Measurements from ENCODE around the gene VPS37C.
A peak's percentile ranks its signal among the peaks of the same experiment; 100 is the strongest.

VPS37C gene

GRCh38 chr11:61152816-61153592 is 8.2 kb downstream of the VPS37C start:
- no peak for DNase-seq

GRCh38 chr11:61151545-61152252 is 9.5 kb downstream of the VPS37C start:
- no peak for DNase-seq

DNA sequence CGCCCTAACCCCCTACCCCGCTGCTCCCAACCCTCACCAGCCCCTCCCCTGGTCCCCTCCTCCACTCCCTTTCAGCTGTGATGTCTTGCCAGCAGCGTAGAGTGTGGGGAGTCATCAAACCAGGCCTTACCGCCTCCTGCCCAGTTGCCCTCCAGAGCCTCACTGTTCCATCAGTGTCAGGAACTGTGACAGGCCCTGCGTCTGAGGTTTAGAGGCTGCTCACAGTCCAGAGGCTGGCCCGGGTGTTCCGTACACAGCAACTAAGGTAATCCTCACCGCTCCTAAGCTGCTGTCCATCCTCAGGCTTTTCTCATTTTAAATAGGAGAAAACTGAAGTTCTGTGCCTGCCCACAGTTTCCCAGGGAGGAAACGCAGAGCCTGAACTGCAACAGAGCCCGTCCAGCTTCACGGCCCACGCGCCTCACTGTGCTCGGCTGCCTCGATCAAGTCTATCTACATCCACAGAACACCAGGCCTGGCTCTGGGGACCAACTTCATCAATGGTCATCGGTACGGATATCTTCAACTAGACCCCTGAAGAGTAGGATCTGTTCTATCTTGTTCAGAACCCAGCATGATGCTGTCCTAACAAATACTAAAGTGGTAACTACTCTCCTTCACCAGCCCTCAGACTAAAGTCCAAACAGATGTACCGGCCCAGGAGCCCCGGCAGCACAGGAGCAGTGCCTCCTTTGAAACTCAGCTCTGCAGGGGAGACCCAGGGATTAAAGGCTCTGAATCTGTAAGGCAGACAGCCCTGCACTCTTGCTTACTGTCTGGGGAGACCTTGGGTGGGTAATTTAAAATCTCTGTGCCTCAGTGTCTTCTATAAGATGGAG is 10.3 kb downstream of the VPS37C start:
- peak in 1 of 2 experiments; percentile 35 for DNase-seq

DNA sequence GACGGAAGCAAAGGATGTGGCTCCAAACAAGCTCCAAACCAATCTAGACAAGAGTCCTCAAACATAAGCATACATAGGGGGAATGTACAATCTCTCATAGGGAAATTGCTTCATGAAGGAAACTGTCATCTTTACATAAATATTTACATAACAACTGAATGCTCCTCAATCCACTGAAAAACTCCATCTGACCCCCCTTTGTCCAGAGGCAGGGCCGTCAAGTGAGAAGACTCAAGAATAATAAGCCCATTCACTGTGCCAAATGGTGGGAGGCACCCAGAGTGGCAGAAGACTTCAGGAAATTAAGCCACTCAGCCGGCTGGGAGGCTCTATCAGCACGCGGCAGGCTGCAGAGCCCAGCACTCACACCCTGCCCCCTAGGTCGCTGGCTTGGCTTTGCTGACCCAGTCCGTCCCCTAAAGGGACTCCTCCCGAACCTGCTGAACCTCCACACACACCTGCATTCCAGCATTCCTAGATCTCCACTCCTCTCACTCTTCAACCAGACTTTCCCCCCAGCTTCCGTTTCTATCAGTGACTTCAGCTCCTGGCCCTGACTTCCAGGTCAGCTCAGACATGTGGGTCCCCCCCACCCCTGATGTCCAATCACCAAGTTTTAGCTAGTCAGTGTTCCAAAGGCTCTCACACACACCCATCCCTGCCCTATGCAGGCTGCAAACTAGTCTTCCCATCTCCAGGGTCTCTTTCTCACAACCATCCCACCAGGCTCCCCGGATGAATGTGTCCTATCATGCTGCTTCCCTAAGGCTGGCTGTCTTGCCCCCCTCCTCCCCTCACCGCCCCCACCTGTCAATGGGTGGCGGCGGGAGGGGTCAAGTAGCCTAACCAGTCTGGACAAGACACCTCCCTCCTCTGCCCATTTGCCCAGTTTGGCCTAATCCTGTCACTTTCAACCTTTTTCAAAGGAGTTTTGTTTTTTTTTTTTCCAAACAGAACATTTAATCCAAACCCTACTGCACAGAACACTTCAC is 11.3 kb downstream of the VPS37C start:
- peak; percentile 95 to 96 for DNase-seq

- DNase-seq, result peak in 1 of 2 experiments; percentile 40
These were observed 13.2 kb downstream of the VPS37C start for GRCh38 chr11:61147791-61148620.

- DNase-seq, result no peak
These were observed 14.0 kb downstream of the VPS37C start for GRCh38 chr11:61147271-61147670.

DNA sequence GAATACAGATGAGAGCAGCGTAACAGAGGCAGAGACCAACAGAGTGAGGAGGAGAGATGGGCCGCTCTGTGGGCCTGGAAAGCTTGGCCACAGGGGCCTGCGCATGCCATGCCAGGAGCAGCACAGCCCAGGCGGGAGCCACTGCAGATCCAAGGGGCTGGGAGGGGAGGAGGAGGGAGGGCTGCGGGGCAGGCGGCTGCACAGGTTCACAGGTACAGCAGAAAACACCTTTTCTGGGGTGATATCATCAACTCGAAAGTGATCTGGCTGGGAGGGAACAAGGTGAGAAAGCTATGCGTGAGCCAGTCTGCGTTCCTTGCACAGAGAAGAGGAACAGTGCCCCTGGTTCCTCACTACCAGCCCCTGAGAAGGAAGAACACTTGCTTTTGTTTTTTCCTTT is 14.8 kb downstream of the VPS37C start:
- no peak for DNase-seq

DNA sequence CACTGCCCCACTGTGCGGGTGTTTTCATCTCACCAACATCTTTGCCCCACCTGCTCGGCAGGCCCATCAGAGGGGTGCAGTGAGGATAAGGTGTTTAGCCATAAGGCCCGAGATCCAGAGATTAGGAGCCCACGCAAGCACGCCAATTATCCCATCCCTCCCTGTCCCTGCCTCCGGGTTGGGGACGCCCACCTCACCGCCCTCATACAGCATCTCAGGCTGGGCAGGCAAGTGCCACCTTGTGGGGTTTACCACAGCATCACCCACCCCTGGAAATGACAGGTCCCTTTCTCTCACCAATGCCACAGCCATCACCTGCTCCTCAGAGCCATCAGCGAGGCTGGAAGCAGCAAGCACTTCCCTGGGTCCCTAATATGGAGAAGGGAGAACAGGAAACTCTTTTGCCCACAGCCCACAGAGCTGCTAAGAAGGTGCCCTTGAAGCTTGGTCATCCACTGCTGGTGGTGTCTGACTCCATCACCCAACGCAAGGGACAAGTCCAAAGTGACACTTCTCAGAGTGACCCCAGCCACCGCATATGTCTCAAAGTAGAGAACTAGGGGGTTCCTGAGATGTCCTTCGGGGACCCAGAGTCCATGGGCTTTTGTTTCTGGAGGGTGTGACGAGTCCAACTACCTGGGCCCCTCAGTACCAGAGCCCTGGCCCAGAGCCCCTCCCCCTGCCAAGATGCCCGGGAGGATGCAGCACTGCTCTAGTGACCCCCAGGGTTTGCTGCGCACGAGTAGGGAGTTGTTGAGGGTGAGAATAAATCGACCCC is 15.8 kb downstream of the VPS37C start:
- no peak for DNase-seq

DNA sequence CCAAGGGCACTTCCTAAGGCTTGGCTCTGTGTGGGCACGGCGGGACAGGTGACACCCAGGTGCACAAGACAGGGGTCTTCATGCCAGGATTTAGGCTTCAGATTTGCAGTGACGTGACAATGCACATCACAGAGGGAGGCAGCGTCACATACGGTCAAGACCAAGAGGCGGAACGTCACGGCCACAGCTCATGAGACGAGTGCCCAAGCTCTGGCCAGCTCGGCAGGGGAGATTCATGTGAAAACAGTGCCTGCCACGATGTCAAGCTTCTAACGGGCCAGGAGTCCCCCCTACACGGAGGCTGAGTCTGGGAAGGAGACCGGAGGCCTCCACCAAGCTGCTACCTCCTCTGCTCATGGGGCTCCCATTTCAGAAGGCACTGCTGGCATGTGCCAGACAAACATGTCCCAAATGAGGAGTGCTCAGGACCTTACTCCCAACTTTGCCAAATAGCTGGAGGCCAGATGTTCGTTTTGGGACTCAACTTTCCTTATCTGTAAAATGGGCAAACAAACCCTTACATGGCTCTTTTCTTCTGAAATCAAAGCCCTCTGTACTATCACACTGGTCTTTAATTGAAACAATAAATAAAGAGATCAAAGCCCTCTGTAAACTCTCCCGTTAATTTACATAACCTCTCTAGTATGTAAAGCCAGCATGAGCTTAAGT is 16.6 kb downstream of the VPS37C start:
- no peak for DNase-seq

GRCh38 chr11:61142424-61142823 is 18.8 kb downstream of the VPS37C start:
- DNase-seq, result no peak

DNA sequence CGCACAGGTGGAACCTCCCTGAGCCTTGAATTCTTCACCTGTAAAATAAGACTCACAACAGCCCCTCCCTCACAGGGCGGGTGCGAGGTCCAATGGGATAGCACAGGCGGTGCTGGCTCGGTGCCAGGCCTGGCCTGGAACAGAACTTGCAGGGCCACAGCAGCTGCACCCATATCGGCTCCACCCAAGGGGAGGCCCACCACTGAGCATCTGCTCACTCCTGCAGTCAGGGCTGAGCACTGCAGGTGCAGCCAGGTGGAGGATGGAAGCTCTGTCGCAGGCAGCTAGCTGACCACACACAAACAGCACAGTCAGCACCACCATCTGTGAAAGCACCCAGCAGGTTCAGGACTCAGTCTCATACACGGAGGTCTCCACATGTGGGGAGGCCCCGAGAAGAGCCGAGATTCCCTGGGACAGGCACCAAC is 19.6 kb downstream of the VPS37C start:
- peak; percentile 63 to 90 for DNase-seq

DNA sequence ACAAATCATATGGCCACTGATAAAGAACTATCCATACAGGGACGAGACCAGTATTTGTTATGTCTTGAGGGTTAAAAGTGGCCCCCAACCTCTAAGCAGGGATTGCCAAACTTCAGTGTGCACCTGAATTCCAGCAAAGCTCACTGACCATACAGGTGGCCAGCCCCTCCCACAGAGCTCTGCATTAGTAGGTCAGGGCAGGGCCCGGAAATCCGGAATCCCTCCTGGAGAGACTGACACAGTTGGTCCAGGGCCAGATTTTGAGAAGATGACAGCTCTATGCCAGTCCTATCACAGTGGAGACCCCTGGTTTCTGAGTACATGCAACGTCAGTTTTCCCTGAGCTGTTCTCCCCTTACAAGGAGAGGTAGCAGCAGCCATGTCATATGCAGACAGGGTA is 20.8 kb downstream of the VPS37C start:
- DNase-seq, result no peak

DNA sequence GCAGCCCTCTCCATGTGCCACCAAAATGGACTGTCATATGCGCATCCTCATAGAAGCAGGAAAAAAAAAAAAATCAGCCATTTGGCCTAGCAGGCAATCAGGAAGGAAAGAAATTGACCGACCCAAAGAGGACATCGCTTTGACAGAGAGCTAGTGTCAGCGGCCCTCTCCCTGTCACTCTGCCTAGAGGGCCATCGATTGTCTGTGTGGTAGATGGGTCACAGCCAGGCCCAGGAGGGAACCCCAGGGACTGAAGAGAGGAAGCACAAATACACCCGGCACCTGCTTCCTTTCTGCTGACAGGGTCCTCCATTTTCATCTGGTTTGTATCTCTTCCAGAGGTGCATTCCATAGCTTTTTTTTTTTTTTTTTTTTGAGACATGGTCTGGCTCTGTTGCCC is 21.8 kb downstream of the VPS37C start:
- no peak for DNase-seq

GRCh38 chr11:61138935-61139334 is 22.3 kb downstream of the VPS37C start:
- no peak for DNase-seq

GRCh38 chr11:61134801-61135257 is 26.4 kb downstream of the VPS37C start:
- no peak for DNase-seq

DNA sequence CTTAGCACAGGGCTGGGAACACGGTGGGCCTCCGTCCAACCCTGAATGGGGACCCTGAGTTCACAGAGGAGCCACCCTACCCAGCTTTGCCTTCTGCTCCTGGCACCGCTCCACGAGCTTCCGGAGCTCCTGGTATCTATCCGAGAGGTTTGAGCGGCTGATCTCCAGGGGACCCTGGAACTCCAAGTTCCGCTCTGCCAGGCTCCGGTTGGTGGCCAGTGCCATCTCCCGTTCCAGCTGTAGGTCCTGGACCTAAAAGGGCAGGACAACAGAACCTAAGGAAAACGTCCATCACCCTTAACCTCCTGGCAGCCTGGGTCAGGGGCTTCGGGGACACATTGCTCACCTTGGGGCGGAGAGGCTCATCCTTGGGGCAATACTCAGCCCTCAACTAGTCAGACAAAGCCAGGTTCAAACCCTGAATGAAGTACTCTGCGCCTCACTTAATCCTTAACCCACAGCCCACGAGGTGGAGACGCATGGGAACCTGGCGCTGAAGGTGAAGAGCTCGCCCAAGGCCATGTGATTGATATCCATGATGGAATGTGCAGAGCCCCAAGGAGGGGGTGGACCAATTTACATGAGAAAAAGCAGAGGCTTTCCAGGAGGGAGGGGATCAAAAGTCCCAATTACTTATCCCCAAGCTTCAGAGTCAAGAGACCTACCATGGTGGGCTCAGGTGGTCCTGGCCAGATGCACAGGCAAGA is 27.1 kb downstream of the VPS37C start:
- no peak for DNase-seq

GRCh38 chr11:61133145-61133544 is 28.1 kb downstream of the VPS37C start:
- DNase-seq, result no peak

DNA sequence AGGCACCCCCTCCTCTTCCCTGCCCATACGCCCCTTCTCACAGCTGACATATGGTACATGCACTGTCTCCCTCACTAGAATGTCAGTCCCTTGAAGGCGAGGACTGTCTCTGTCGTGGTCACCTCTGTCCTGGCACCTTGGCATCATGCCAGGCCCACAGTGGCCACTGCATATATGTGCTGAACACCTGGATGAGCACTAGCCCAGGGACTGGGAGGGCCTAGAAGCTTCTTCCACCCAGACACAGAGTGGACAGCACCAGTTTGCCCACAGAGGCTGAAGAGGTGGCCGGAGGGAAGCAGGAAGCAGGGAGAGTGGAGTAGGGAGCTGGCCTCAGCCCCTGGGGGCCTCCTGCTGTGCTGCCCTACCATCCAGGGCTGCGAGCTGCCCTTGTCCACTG is 28.6 kb downstream of the VPS37C start:
- no peak for DNase-seq

- DNase-seq, result no peak
These were observed 29.1 kb downstream of the VPS37C start for GRCh38 chr11:61131998-61132555.
